Peyer's patch (tissue), 4 donors: ENCODE data around the gene SLC36A3.

Source experiments
- CTCF ChIP-seq, 6 experiments: fragments of 450-650 bp in 4 of 6; fragments of 200-600 bp in 2 of 6; sonication (generic) in 1 of 6; IDR thresholded peaks; one replicate each; pipeline ENCODE4 v1.5.1; 2017 to 2019; ENCODE audit warnings: antibody characterized with exemption in 6 of 6, mild to moderate bottlenecking in 3 of 6, moderate library complexity in 1 of 6
- POLR2A ChIP-seq, 2 donors: fragments of 450-650 bp; IDR thresholded peaks; one replicate each; pipeline ENCODE4 v1.5.1; 2017; ENCODE audit warnings: antibody characterized with exemption in 2 of 2, mild to moderate bottlenecking in 2 of 2, moderate library complexity in 2 of 2

- peak; percentile 58 to 79 (median 66) for TF ChIP-seq CTCF (IDR thresholded peaks at IDR 0.05)
- no peak for TF ChIP-seq POLR2A (IDR thresholded peaks at IDR 0.05)
Observed at GRCh38 chr5:151239237-151239861, 64.2 kb downstream of the SLC36A3 start.
